ENCODE measurements around the gene UBXN10. TPM values are rescaled to one million over a fixed set of nuclear protein-coding genes. Genes with fewer than 3 reads are reported as not detected.

Gene UBXN10
- total and polyA plus RNA-seq, 2 of the 13 experiments (the other 11 are each of a cell fraction or from before 2014, with no cell fraction given), result 0.04 to 0.05 TPM

GRCh38 chr1:20191266-20191825 lies 5.5 kb downstream of the UBXN10 start (continued):
- TF ChIP-seq ZNF407 (CRISPR knock-in tag; IDR thresholded peaks at IDR 0.05; ENCODE audit: not compliant biosample characterization), result no peak
- no peak for TF ChIP-seq ZNF720 (CRISPR knock-in tag; IDR thresholded peaks at IDR 0.05)

GRCh38 chr1:20192364-20192763 lies 6.5 kb downstream of the UBXN10 start:
- TF ChIP-seq IKZF5 (CRISPR knock-in tag; IDR thresholded peaks at IDR 0.05) (no peak), SRY (CRISPR knock-in tag; IDR thresholded peaks at IDR 0.05) (no peak), TSC22D2 (CRISPR knock-in tag; IDR thresholded peaks at IDR 0.05; ENCODE audit: borderline replicate concordance) (no peak), TAF15 (IDR thresholded peaks at IDR 0.05; ENCODE audit: low read depth, low read length, poor library complexity, severe bottlenecking) (no peak), ATF7-NPFF (CRISPR knock-in tag; IDR thresholded peaks at IDR 0.05; ENCODE audit: low read depth) (no peak), DMAP1 (CRISPR knock-in tag; IDR thresholded peaks at IDR 0.05) (no peak)
- H3K4me3 ChIP-seq (replicated peaks in 1 of 3; ENCODE audit: insufficient read depth in 1 of 3, low read depth in 2 of 3, low read length in 3 of 3), result no peak overlapping the region
- in situ Hi-C loops (cut with HindIII; ENCODE audit: extremely low pct_ligation_motif_present, low pct_unique_long_range_greater_than_20kb) (loop anchor here (10.0 kb wide), 1 partner anchor 218 kb away; the partner anchor contains the start of gene PLA2G2A), intact Hi-C loops (cut with micrococcal nuclease; ENCODE audit: unreplicated experiment) (no loop called here)
- CTCF ChIA-PET (ENCODE audit: low intra/inter-chr PET ratio, low total read pairs), result no interaction called here
- no peak overlapping the region for H3K9ac ChIP-seq (ENCODE audit: insufficient read depth, low read depth, low read length)
- no peak overlapping the region for H3K27ac ChIP-seq (ENCODE audit: extremely low read length, insufficient read depth, low read length)
- no peaks in the 10 kb centered on the region for H3K79me2 ChIP-seq (ENCODE audit: insufficient read depth, low read length)
- no TSS peak for BruUV-seq (replicated peaks)
- FAIRE-seq, result no peak
- H3K9me3 ChIP-seq (ENCODE audit: low read length), result no peaks in the 10 kb centered on the region
- ATAC-seq, result no peak
- H4K20me1 ChIP-seq (ENCODE audit: insufficient read depth, low read length), result no peaks in the 10 kb centered on the region
- POLR2A ChIA-PET, result no interaction called here
- no peak overlapping the region for H2AFZ ChIP-seq (ENCODE audit: low read length)
- 29% methylated on average over 5 of the region's 5 CpGs for whole genome bisulfite sequencing (ENCODE audit: low lambda C conversion rate)
- no peaks in the 10 kb centered on the region for H3K36me3 ChIP-seq (replicated peaks in 1 of 2; ENCODE audit: control insufficient read depth in 1 of 2, insufficient read depth in 2 of 2, low read length in 2 of 2)
- DNase-seq (ENCODE audit: low spot score), result no peak
- H3K4me1 ChIP-seq (ENCODE audit: insufficient read depth, low read length), result peaks cover 5% of the 10 kb centered on the region; the same call in 1 of the 2 replicates
- H3K27me3 ChIP-seq (ENCODE audit: control insufficient read depth in 1 of 2, insufficient read depth in 2 of 2, low read length in 2 of 2), result peaks cover 2 to 42% of the 10 kb centered on the region in 2 experiments; a peak in 4 of 5 replicates
- no peak overlapping the region for H3K4me2 ChIP-seq (ENCODE audit: low read depth, low read length)
